ENCODE results near the gene PRORP. TPM values are rescaled to one million over a fixed set of nuclear protein-coding genes. Genes with fewer than 3 reads are reported as not detected.

PRORP gene
- 22.3 and 22.4 TPM in 2 replicates for total RNA-seq

DNA sequence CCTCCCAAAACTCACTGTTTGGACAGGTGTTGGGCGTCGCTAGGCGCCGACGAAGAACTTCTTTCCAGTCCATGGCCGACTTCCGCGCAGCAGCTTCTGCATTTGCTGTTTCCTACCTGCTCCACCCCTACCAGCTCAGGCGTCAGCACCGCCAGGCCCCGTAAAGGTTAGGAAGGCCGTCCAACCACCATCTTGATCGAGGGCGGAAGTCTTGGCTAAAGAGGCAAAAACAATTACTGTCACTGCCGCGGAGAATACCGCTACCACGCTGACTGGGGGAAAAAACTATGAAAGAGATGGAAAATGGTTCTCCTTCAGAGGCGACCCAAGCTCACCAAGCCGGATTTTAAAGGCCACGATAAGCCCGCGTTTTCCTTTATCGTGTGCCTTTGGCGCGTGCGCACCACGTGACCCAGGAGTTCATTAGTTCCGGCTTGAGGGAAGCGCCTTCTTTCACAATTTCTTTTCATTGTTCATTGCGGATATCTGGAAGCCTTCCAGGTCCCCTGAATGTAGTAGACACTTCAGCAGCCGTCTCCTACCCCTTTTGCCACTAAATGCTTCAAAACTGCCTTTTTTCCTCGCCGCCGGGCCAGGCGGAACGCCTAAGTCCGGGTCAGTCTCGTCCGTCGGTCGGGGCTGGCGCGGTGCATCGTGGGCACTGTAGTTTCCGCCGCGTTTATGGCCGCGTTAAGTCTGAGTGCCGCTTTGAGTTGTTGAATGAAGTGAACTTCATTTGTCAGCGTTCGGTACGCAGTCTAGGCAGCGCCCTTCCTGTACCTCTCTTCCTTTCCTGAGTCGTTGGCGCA lies at the start of gene PRORP, which contains the start of gene PPP2R3C:
PRORP (plus strand) TSS at position 666 of the 809 bp plus-strand sequence. CDS start 694 bp downstream, outside the sequence.
PPP2R3C (minus strand) TSS at position 104 of the 809 bp plus-strand sequence; CDS start at position 73, 31 bp downstream.

Other genes starting within 250 kb of the PRORP start
- gene BAZ1A, start 247.2 kb upstream of the PRORP start, total RNA-seq, result 21.9 and 26.8 TPM in 2 replicates
- 98.7 and 103 TPM in 2 replicates for gene SRP54, start 139.6 kb upstream of the PRORP start, total RNA-seq
- gene FAM177A1, start 76.3 kb upstream of the PRORP start, total RNA-seq, result 63.0 and 84.2 TPM in 2 replicates
- 41.5 and 42.0 TPM in 2 replicates for gene PPP2R3C, start 562 bp upstream of the PRORP start, total RNA-seq
- 197 and 287 TPM in 2 replicates for gene PSMA6, start 169.8 kb downstream of the PRORP start, total RNA-seq

Data from aortic smooth muscle cell (primary cell).